ENCODE measurements around the gene ZNF107.
"Not testable (repeated sequence)": the region's sequence is repeated elsewhere in the genome, so short reads cannot be mapped to it uniquely, and the experiment has no call there.

ZNF107 gene

DNA sequence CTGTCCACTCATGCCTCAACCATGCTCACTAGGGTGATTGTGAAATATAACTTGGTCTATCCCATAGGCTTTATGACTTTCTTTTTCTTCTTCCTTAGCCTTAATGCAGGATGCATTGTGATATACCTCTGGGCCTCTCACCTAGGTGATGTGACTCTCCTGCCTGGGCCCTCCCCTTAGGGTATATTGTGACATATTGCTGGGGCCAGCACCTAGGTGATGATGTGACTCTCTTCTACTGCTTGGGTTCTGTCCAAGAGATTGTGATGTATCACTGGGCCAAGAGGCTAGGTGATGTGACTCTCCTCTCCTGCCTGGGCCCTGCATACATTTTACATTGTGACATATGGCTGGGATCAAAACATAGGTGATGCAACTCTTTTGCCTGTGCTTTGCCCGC is 14.7 kb upstream of the ZNF107 start:
- DNase-seq = no peak

- no peak for DNase-seq
Observed at GRCh38 chr7:64651632-64652165, 14.2 kb upstream of the ZNF107 start.

- no peak for DNase-seq
Observed at GRCh38 chr7:64653721-64654401, 12.1 kb upstream of the ZNF107 start.

DNA sequence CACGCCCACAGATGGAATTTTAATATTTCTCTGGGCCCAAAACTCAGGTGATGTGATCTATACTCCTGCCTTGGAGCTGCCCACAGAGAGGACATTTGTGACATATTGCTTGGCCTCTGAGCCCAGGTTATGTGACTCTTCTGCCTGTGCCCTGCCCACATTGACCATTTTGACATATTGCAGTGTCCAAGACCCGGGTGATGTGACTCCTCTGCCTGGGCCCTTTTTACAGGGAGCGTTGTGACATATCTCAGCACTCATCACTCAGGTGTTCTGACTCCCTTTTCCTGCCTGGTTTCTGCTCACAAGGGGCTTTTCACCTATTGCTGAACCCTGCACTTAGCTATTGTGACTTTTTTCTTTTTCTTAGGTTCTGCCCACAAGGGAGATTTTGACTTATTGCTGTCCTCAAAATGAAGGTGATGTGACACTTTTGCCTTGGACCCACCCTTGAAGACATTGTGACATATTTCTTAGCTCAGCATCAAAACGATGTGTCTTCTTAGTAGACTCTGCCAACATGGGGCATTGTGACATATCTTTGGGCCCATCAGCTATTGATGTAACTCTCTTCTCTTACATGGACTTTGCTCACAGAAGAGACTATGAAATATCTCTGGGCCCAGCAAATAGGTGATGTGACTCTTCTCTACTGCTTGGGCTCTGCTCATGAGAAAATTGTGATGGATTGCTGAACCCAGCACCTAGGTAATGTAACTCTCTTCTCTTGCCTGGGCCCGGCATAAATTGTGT is 11.0 kb upstream of the ZNF107 start:
- DNase-seq = no peak

DNA sequence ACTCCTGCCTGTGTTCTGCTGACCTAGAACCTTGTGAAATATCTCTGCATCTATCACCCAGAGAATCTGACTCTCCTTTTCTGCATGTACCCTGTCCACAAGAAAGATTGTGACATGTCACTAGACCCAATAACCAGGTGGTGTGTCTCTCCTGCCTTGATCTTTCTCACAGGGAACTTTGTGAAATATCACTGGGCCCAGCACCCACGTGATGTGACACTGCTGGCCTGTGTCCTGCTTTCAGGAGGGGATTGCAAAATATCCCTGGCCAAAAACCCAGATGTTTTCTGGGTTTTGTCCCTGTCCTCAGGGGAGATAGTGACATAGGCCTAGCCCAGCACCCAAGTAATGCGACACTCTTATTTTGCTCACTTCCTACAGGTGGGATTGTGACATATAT is 10.1 kb upstream of the ZNF107 start:
- DNase-seq = no peak

- no peak for DNase-seq
Observed at GRCh38 chr7:64656489-64656888, 9.4 kb upstream of the ZNF107 start.

DNA sequence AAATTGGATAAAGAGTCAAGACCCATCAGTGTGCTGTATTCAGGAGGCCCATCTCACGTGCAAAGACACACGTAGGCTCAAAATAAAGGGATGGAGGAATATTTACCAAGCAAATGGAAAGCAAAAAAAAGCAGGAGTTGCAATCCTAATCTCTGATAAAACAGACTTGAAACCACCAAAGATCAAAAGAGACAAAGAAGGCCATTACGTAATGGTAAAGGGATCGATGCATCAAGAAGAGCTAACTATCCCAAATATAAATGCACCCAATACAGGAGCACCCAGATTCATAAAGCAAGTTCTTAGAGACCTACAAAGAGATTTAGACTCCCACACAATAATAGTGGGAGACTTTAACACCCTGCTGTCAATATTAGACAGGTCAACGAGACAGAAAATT is 3.8 kb upstream of the ZNF107 start:
- not testable (repeated sequence) for DNase-seq

GRCh38 chr7:64666663-64667050 is 724 bp downstream of the ZNF107 start:
- no peak for DNase-seq

- DNase-seq = no peak
Observed at GRCh38 chr7:64667311-64667710, 1.4 kb downstream of the ZNF107 start.

GRCh38 chr7:64672414-64672813 is 6.5 kb downstream of the ZNF107 start:
- DNase-seq = no peak

- DNase-seq = no peak
Observed at GRCh38 chr7:64685091-64685490, 19.2 kb downstream of the ZNF107 start.

DNA sequence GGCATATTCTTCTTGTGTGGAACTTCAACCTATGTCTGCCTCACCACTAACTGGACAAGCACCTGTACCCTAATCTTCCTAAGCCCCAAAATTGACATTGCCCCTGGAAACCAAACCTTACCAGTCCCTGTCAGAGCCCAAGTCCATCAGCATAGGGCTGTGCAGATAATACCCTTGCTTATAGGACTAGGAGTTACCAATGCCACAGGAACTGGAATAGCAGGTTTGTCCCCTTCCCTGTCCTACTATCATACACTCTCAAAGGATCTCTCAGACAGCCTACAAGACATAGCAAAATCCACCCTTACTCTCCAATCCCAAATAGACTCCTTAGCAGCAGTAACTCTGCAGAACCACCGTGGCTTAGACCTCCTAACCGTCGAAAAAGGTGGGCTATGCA is 19.8 kb downstream of the ZNF107 start:
- DNase-seq = no peak

DNA sequence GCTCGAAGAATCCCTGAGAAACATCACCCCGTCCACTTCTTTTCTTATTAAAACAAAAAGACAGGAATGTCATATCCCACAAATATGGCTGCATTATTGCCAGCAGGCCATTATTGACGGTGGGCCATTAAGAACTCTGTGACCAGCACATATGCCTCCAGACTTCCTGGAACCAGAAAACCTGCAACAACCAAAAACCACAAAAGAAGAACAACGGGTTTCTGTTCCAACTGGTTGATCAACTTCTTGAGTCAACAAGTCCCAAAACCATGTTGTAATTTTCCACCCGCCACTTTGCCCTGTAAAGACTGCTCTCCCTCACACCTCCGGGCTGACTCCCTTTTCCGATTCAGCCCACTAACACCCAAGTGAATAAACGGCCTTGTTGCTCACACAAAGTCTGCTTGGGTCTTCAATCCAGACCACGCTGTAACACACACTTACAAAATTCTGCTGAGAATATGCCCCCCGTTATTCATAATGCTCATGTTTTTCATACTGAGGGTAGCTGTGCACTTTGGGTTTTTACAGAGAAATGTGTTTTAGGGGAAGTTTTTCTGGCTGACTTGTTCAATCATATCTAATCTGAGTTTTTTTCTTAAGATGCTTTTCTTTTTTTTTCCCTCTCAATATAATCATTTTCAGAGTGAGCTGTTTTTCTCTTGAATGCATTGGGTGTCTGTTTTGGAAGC is 20.7 kb downstream of the ZNF107 start:
- no peak for DNase-seq

DNA sequence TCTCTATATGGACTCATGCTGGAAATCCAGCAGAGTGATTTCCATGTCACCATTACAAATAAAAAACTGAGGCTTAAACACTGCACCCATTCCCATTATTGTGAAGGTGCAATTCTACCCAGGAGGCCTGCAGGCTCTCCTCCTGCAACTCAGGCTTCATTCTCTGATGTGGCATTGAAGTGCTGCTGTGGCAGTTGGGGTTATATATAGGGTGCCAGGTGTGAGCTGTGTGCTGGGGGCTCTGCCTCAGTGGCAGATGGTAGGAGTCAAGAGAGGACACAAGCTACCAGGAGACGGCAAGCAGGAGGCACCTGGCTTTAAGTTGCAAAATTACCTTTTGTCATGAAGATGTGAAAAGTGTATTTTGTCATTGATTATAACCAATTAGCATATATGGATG is 21.3 kb downstream of the ZNF107 start:
- no peak for DNase-seq

DNA sequence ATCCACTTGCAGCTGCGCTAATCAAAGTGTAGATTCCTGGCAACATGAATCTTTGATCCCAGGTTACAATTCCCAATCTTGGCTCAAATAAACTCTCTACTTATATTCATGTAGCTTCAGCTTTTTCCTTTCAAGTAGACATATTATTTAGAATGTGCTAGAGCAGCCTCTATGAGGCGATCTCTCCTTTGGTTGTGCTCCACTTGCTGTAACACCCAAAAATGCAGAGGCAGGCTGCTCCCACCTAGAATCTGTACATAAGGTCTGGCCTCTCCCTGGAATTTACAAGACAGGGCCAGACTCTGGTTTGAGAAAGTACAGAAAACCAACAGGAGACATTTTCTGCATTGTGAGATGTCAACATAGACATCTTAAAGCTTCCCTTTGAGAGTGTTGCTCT is 23.1 kb downstream of the ZNF107 start:
- no peak for DNase-seq

- no peak for DNase-seq
Observed at GRCh38 chr7:64691831-64692230, 25.9 kb downstream of the ZNF107 start.

DNA sequence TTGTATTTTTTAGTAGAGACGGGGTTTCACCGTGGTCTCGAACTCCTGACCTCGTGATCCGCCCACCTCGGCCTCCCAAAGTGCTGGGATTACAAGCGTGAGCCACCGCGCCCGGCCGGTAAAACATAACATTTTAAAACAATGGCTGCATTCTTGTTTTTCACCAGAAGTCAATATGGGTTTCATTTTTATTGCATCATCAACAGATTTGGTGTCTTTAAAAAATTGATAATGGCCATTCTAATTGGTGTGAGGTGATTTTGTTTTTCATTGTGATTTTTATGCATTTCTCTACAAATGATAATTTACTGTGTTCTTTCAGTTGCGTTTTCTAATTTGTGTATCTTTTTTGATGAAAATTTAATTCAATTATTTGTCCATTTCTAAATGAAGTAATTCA is 31.9 kb downstream of the ZNF107 start:
- not testable (repeated sequence) for DNase-seq

GRCh38 chr7:64706625-64707292 is 40.8 kb downstream of the ZNF107 start:
- DNase-seq = no peak

DNA sequence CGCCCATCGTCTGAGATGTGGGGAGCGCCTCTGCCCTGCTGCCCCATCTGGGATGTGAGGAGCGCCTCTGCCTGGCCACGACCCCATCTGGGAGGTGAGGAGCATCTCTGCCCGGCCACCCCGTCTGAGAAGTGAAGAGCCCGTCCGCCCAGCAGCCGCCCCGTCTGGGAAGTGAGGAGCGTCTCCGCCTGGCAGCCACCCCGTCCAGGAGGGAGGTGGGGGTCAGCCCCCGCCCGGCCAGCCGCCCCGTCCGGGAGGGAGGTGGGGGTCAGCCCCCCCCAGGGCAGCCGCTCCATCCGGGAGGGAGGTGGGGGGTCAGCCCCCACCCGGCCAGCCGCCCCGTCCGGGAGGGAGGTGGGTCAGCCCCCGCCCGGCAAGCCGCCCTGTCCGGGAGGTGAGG is 52.0 kb downstream of the ZNF107 start:
- DNase-seq = not testable (repeated sequence)

- DNase-seq = no peak
Observed at GRCh38 chr7:64729089-64729848, 63.3 kb downstream of the ZNF107 start.

DNA sequence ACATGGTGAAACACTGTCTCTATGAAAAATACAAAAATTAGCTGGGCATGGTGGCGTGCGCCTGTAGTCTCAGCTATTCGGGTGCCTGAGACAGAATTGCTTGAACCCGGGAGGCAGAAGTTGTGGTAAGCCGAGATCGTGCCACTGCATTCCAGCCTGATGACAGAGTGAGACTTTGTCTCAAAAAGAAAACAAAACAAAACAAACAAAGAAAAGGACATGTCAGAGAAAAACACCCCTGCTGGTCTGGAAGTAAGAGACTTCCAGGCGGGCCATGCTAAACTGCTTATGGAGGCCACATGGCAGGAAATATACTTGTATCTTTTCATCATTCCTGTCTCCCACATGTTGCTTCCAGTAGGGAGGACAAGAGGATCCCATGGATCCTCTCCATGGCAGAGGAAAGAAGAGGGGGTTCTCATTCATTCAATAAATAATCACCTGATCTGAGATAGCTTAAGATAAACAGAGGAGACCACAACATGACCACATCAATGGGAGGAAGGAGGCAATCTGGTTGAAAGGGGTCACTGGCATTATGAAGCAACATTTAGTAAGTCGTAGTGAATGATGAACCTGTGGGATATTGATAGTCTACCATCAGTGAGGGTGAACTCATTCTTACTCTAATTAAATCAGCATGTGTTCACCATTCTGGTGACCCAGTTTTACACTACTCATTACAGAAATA is 67.8 kb downstream of the ZNF107 start:
- no peak for DNase-seq

DNA sequence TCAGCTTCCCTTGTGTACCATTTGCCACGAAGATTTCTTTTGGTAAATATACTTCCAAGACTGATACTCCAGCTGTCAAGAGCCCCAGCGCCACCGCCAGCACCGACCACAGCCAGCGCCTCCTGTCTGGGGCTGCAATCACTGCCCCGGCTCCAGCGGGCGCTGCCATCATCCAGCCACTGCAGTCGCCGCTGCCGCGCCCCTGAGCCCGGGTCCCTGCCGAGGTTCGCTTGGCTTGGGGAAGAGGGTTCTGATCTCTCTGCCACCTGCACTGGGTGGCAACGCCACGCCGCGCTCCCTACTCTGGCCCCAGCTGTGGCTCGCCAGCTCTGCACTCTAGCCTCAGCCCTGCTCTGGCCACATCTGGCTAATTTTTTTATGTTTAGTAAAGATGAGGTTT is 70.6 kb downstream of the ZNF107 start:
- DNase-seq = no peak
